Activated B cell treated with CpG ODN at 0.5 μM for 24 hours (primary cell): ENCODE data around the gene CBFA2T3. TPM values are rescaled to one million over a fixed set of nuclear protein-coding genes. Genes with fewer than 3 reads are reported as not detected.

Experiments used
- ATAC-seq: fragments of 200-7000 bp; cut with Tn5 transposase; one replicate; pipeline ENCODE4 v1.10.0; 2021; ENCODE audit warnings: low read depth, mild to moderate bottlenecking, moderate library complexity
- CTCF ChIA-PET: fragments of 350-600 bp; sonication (Branson Sonifier 250); formaldehyde crosslinking; loops from one replicate; lab custom pipeline; 2021; ENCODE audit warnings: antibody characterized with exemption; lab: Charles Lee
- POLR2A ChIA-PET: fragments of 350-600 bp; sonication (Branson Sonifier 250); formaldehyde crosslinking; loops from one replicate; lab custom pipeline; 2021; ENCODE audit warnings: antibody characterized with exemption; lab: Charles Lee
- DNase-seq: peaks from one replicate; pipeline ENCODE4 v3.0.0; 2022
- H3K27ac Mint-ChIP-seq: one replicate; pipeline ENCODE4 v1.8.0; 2020; ENCODE audit warnings: mixed read lengths
- H3K27me3 Mint-ChIP-seq: one replicate; pipeline ENCODE4 v1.8.0; 2021; ENCODE audit warnings: mixed read lengths
- H3K36me3 Mint-ChIP-seq: one replicate; pipeline ENCODE4 v1.8.0; 2021; ENCODE audit warnings: low read depth, mixed read lengths
- H3K4me1 Mint-ChIP-seq: one replicate; pipeline ENCODE4 v1.8.0; 2021; ENCODE audit warnings: mixed read lengths
- H3K4me3 Mint-ChIP-seq: one replicate; pipeline ENCODE4 v1.8.0; 2020; ENCODE audit warnings: mild to moderate bottlenecking, mixed read lengths
- H3K9me3 Mint-ChIP-seq: one replicate; pipeline ENCODE4 v1.8.0; 2020; ENCODE audit warnings: mixed read lengths
- CTCF ChIP-seq: fragments of 200-600 bp; IDR thresholded peaks from one replicate; pipeline ENCODE4 v1.8.0; 2022; ENCODE audit warnings: antibody characterized with exemption, mild to moderate bottlenecking
- intact Hi-C: fragments of 100-400 bp; cut with micrococcal nuclease; formaldehyde crosslinking; loops from one replicate; pipeline ENCODE4 v1.15.1; 2024
- total RNA-seq: library from RNA; stranded (reverse); gene quantifications from 2 replicates; pipeline ENCODE4 v1.2.3, GENCODE V29; 2022

Gene CBFA2T3
- total RNA-seq, 1 donor from 2014 or later, result 63.3 TPM

DNA sequence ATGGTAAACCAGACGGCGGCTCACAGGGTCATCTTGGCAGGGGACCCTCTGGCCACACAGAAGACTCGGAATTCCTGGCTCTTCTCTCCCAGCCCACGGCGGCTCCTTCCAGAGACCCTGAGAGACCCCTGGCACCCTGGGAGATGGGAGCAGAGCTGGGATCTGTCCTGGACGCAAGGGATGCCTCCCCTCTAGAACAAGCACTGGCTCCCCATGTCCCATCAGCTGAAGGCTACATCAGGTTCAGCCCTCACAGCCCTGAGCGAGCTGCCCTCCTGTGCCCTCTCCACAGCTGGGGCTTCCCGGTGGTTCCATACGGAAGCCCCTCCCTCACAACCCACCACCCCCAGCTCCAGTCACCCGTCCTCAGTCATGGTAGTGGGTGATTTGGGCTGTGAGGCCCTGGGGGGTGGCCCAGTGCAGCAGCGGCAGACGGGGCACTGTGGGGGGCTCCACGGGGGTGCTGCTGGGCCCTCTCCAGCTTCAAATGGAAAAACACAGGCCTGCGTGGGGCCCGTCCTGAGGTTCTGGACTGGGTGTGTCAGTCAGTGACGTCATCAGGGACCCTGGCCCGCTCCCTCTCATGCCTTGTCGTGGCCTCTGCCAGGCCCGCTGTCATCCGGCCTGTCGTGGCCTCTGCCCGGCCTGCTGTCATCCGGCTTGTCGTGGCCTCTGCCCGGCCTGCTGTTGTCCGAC, 13.0 kb upstream of the CBFA2T3 start:
- TF ChIP-seq CTCF, result no peak
- CTCF ChIA-PET, result no interaction called here
- Mint-ChIP-seq H3K4me1 (peaks cover 45% of the 10 kb centered on the region), H3K27me3 (no peaks in the 10 kb centered on the region), H3K9me3 (no peaks in the 10 kb centered on the region), H3K4me3 (no peak overlapping the region), H3K27ac (no peak overlapping the region), H3K36me3 (no peaks in the 10 kb centered on the region)
- ATAC-seq (no peak), DNase-seq (no peak)
- POLR2A ChIA-PET, result interaction anchor here (1.0 to 1.5 kb wide), 3 partner anchors 12 to 22 kb away, joined by 3 to 5 read pairs (median 3); no protein-coding TSS in a partner anchor
- intact Hi-C loops, result no loop called here

GRCh38 chr16:88988980-88989811, 12.2 kb upstream of the CBFA2T3 start:
- no peaks in the 10 kb centered on the region for H3K36me3 Mint-ChIP-seq
- no peak for TF ChIP-seq CTCF
- H3K4me1 Mint-ChIP-seq, result peaks cover 49% of the 10 kb centered on the region
- intact Hi-C loops, result no loop called here
- no peak overlapping the region for H3K4me3 Mint-ChIP-seq
- no peaks in the 10 kb centered on the region for H3K9me3 Mint-ChIP-seq
- ChIA-PET POLR2A (interaction anchor here (0.5 to 1.5 kb wide), 3 partner anchors 11 to 275 kb away, joined by 3 to 9 read pairs (median 5); no protein-coding TSS in a partner anchor), CTCF (no interaction called here)
- ATAC-seq (no peak), DNase-seq (no peak)
- no peak overlapping the region for H3K27ac Mint-ChIP-seq
- H3K27me3 Mint-ChIP-seq, result no peaks in the 10 kb centered on the region

DNA sequence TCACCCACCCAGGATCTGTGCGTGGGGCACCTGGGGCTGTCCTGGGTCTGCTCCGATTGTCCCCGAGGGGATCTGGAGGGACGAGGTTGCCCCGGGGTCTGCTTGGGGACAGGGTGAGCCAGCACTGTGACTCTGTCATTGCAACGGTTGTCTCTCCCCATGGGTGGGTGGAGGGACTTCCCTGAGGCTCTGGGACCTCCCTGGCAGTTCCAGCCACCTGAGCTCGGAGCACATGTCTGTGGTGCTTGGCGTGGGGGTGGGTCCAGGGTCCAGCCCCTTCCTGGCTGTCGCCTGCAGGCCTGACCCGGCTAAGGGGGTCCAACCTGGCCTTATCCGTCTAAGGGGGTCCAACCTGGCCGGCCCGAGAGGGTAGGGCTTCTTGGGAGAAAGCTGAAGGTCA, 8.5 kb upstream of the CBFA2T3 start:
- no peak overlapping the region for H3K27ac Mint-ChIP-seq
- CTCF ChIA-PET, result no interaction called here
- H3K4me3 Mint-ChIP-seq, result no peak overlapping the region

DNA sequence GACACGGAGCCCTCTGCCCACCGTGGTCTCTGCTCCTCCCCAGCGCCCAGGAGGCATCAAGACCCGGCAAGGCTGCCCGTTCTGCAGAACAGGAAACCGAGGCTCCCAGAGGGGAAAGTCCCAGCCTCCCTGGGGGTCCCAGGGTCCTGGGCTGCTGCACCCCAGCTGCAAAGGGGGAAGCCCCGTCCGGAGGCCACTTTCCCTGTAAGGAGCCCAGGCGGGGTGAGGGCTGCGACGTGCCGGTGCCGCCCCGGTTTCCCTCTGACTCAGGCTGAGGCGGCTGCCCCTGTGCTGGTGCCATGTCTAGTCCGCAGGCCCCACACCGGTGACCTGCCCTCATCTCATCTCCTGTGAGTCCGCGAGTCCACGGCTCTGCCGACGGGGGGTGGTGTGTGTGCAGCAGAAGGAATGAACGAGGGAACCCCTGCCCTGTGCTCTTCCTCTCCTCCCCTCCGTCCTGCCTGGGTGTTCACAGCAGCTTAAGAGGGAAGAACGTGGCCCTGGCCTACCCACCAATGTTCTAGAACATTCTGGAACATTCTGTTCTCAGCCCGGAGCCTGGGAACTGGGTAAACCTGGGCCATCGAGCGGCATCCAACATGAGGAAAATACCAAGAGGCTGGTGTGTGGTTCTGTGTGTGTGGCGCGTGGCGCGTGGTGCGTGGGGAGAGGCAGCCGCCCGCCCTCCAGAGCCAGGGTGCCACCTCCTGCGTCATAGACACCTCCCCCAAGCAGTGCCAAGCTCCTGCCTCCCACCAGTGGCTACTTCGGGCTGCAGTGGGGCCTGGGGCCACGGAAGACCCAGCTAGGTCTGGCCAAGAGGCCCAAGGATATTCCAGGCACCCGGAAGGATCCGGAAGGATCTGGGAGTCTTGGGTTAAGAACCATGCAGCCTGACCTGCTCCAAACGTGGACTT, 7.0 kb upstream of the CBFA2T3 start:
- no peak for TF ChIP-seq CTCF
- Mint-ChIP-seq H3K27ac (peak overlapping the region; percentile 82), H3K9me3 (no peaks in the 10 kb centered on the region), H3K27me3 (no peaks in the 10 kb centered on the region), H3K4me3 (peak overlapping the region; percentile 76), H3K36me3 (no peaks in the 10 kb centered on the region), H3K4me1 (peaks cover 80% of the 10 kb centered on the region)
- ChIA-PET POLR2A (interaction anchor here (1.1 to 7.6 kb wide), 4 partner anchors 15 to 109 kb away, joined by 4 to 165 read pairs (median 5); partner anchors contain the start of gene ACSF3), CTCF (no interaction called here)
- DNase-seq (peak; percentile 82), ATAC-seq (peak; percentile 82)
- intact Hi-C loops, result loop anchor here (1.0 to 5.0 kb wide), 4 partner anchors 16 to 131 kb away; no protein-coding TSS in a partner anchor

More for the DNA sequence above, 8.5 kb upstream of the CBFA2T3 start:
- no peaks in the 10 kb centered on the region for H3K36me3 Mint-ChIP-seq
- no peak for ATAC-seq
- no peaks in the 10 kb centered on the region for H3K27me3 Mint-ChIP-seq
- H3K4me1 Mint-ChIP-seq, result peaks cover 68% of the 10 kb centered on the region
- POLR2A ChIA-PET, result interaction anchor here (7.6 kb wide), 1 partner anchor 16 kb away, joined by 165 read pairs; no protein-coding TSS in a partner anchor
- intact Hi-C loops, result no loop called here
- H3K9me3 Mint-ChIP-seq, result no peaks in the 10 kb centered on the region
- TF ChIP-seq CTCF, result no peak
- DNase-seq, result no peak
